Smooth muscle cell of the brain vasculature (primary cell): ENCODE results near the gene HBM.
"Not testable (repeated sequence)": the region's sequence is repeated elsewhere in the genome, so short reads cannot be mapped to it uniquely, and the experiment has no call there.

Source experiments
- DNase-seq: peaks from one replicate; pipeline ENCODE4 v3.0.0-alpha.2; 2012; ENCODE audit warnings: low read depth, low spot score

The HBM gene

GRCh38 chr16:185213-185612 is 19.4 kb downstream of the HBM start:
- no peak for DNase-seq

- no peak for DNase-seq
These were observed 19.9 kb downstream of the HBM start for GRCh38 chr16:185691-186090.

- no peak for DNase-seq
These were observed 21.6 kb downstream of the HBM start for GRCh38 chr16:187330-187729.

GRCh38 chr16:188674-189073 is 22.9 kb downstream of the HBM start:
- no peak for DNase-seq

- no peak for DNase-seq
These were observed 23.9 kb downstream of the HBM start for GRCh38 chr16:189604-190186.

GRCh38 chr16:191831-192230 is 26.1 kb downstream of the HBM start:
- DNase-seq, result no peak

- no peak for DNase-seq
These were observed 26.9 kb downstream of the HBM start for GRCh38 chr16:192686-193085.

- DNase-seq, result no peak
These were observed 27.7 kb downstream of the HBM start for GRCh38 chr16:193441-193840.

- DNase-seq, result no peak
These were observed 28.7 kb downstream of the HBM start for GRCh38 chr16:194516-194915.

- no peak for DNase-seq
These were observed 34.6 kb downstream of the HBM start for GRCh38 chr16:200388-200787.

GRCh38 chr16:203246-203645 is 37.5 kb downstream of the HBM start:
- no peak for DNase-seq

- not testable (repeated sequence) for DNase-seq
These were observed 38.3 kb downstream of the HBM start for GRCh38 chr16:204046-204445.

GRCh38 chr16:209359-209758 is 43.6 kb downstream of the HBM start:
- DNase-seq, result not testable (repeated sequence)

GRCh38 chr16:211631-212180 is 45.9 kb downstream of the HBM start:
- DNase-seq, result not testable (repeated sequence)

- DNase-seq, result no peak
These were observed 47.2 kb downstream of the HBM start for GRCh38 chr16:212999-213398.
